Gastrocnemius medialis (tissue), 4 donors: ENCODE data around the gene EIF2B1. TPM values are rescaled to one million over a fixed set of nuclear protein-coding genes. Genes with fewer than 3 reads are reported as not detected.

Experiments used
- ATAC-seq, 2 donors: fragments of 150-250 bp; one replicate each; pipeline ENCODE4 v1.9.1; 2016
- DNase-seq, 2 donors: peaks; one replicate each; pipeline ENCODE4 v3.0.0-alpha.2; 2019
- H3K27ac ChIP-seq, 4 donors: fragments of 200-600 bp; sonication (generic); 1 replicate in 1 of 4; 2 replicates in 3 of 4; pipeline ENCODE4 v1.5.1; 2016 to 2018; ENCODE audit warnings: mild to moderate bottlenecking in 2 of 4, moderate library complexity in 1 of 4
- H3K27me3 ChIP-seq, 3 donors: fragments of 200-600 bp; sonication (generic) in 2 of 3; 1 replicate in 1 of 3; 2 replicates in 2 of 3; pipeline versions ENCODE4 v1.5.1 to v1.6.0; 2016 to 2019; ENCODE audit warnings: mild to moderate bottlenecking in 1 of 3, moderate library complexity in 1 of 3
- H3K36me3 ChIP-seq, 2 donors: fragments of 200-600 bp; sonication (generic) in 1 of 2; one replicate each; pipeline ENCODE4 v1.5.1; 2017 to 2018
- H3K4me1 ChIP-seq, 2 donors: fragments of 200-600 bp; sonication (generic) in 1 of 2; one replicate each; pipeline ENCODE4 v1.5.1; 2016 to 2017; ENCODE audit warnings: mild to moderate bottlenecking in 2 of 2
- H3K4me3 ChIP-seq, 4 donors: fragments of 200-600 bp; sonication (generic) in 3 of 4; 1 replicate in 1 of 4; 2 replicates in 3 of 4; pipeline ENCODE4 v1.5.1; 2016 to 2019; ENCODE audit warnings: mild to moderate bottlenecking in 2 of 4
- H3K9me3 ChIP-seq, 3 donors: fragments of 200-600 bp; sonication (generic) in 2 of 3; 1 replicate in 1 of 3; 2 replicates in 2 of 3; pipeline ENCODE4 v1.5.1; 2016 to 2019
- CTCF ChIP-seq, 5 experiments: fragments of 450-650 bp in 3 of 5; fragments of 200-600 bp in 2 of 5; sonication (generic) in 2 of 5; IDR thresholded peaks in 4 of 5; conservative IDR thresholded peaks in 1 of 5; 1 replicate in 4 of 5; 2 replicates in 1 of 5; pipeline ENCODE4 v1.5.1; 2016 to 2019; ENCODE audit warnings: antibody characterized with exemption in 5 of 5, mild to moderate bottlenecking in 3 of 5, moderate library complexity in 3 of 5
- POLR2A ChIP-seq, 2 donors: fragments of 450-650 bp; IDR thresholded peaks; one replicate each; pipeline ENCODE4 v1.6.1; 2017; ENCODE audit warnings: antibody characterized with exemption in 2 of 2, mild to moderate bottlenecking in 2 of 2, moderate library complexity in 2 of 2
- in situ Hi-C, 4 donors: fragments of 200-750 bp; cut with MboI; loops; one replicate each; pipeline versions ENCODE4 v1.15.0 to v1.8.0; 2017; ENCODE audit warnings: low sequenced_read_pairs in 4 of 4
- intact Hi-C: fragments of 100-400 bp; cut with DNase I; formaldehyde crosslinking; loops from one replicate; pipeline ENCODE4 v1.15.1; 2023; ENCODE audit warnings: low total_unique reads
- total RNA-seq, 4 donors: library from RNA; depleted of rRNA; stranded (reverse); fragments of >200 nt; gene quantifications; one replicate each; pipeline versions ENCODE4 v1.1.0 to v1.2.3, GENCODE V29; 2016

Gene EIF2B1
- total RNA-seq, 4 donors from 2014 or later: 84.5 to 118 (median 112) TPM

GRCh38 chr12:123675436-123675835 is 42.0 kb upstream of the EIF2B1 start:
- H3K36me3 ChIP-seq: peaks cover 0 to 4% of the 10 kb centered on the region in 2 donors
- intact Hi-C loops: no loop called here
- no peaks in the 10 kb centered on the region for H3K9me3 ChIP-seq
- in situ Hi-C loops: no loop called here
- no peak for DNase-seq
- peaks cover 8 to 9% of the 10 kb centered on the region in 2 donors for H3K4me1 ChIP-seq
- TF ChIP-seq POLR2A (IDR thresholded peaks at IDR 0.05) (no peak), CTCF (IDR thresholded peaks at IDR 0.05 in 4 of 5, conservative IDR thresholded peaks at IDR 0.05 in 1 of 5) (no peak)
- no peak for ATAC-seq
- no peak overlapping the region for H3K27ac ChIP-seq
- no peak overlapping the region for H3K4me3 ChIP-seq
- no peaks in the 10 kb centered on the region for H3K27me3 ChIP-seq

DNA sequence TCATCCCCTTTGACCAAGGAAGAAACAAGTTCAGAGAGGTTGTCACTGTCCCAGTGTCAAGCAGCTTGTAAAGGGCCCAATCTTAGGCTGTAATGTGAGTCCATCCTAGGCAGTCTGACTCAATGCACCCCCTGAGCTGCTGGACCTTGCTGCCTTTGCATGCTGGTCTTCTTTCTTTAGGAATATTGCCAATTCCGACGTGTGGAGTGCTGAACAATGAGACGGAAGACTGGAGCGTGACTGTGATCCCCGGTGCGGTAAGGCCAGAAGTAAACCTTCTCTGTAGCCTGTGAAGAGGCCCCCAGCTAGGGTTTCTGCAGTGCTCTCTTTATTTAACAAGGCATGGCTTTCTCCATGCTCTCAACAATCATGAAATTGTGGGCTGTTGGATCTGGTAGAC is 38.4 kb upstream of the EIF2B1 start:
- intact Hi-C loops (loop anchor here (2.0 to 5.0 kb wide), 2 partner anchors 40 to 41 kb away; partner anchors contain the start of genes ATP6V0A2, EIF2B1 and GTF2H3), in situ Hi-C loops (no loop called here)
- no peak for TF ChIP-seq CTCF (IDR thresholded peaks at IDR 0.05 in 4 of 5, conservative IDR thresholded peaks at IDR 0.05 in 1 of 5)
- TF ChIP-seq POLR2A (IDR thresholded peaks at IDR 0.05): no peak
- no peaks in the 10 kb centered on the region for H3K27me3 ChIP-seq
- H3K4me3 ChIP-seq: peak overlapping the region in 3 of 4 donors; percentile 68 to 93 (median 86)
- no peaks in the 10 kb centered on the region for H3K9me3 ChIP-seq
- no peak overlapping the region for H3K27ac ChIP-seq
- no peak for DNase-seq
- no peak for ATAC-seq
- peaks cover 8 to 9% of the 10 kb centered on the region in 2 donors for H3K4me1 ChIP-seq
- H3K36me3 ChIP-seq: no peaks in the 10 kb centered on the region

DNA sequence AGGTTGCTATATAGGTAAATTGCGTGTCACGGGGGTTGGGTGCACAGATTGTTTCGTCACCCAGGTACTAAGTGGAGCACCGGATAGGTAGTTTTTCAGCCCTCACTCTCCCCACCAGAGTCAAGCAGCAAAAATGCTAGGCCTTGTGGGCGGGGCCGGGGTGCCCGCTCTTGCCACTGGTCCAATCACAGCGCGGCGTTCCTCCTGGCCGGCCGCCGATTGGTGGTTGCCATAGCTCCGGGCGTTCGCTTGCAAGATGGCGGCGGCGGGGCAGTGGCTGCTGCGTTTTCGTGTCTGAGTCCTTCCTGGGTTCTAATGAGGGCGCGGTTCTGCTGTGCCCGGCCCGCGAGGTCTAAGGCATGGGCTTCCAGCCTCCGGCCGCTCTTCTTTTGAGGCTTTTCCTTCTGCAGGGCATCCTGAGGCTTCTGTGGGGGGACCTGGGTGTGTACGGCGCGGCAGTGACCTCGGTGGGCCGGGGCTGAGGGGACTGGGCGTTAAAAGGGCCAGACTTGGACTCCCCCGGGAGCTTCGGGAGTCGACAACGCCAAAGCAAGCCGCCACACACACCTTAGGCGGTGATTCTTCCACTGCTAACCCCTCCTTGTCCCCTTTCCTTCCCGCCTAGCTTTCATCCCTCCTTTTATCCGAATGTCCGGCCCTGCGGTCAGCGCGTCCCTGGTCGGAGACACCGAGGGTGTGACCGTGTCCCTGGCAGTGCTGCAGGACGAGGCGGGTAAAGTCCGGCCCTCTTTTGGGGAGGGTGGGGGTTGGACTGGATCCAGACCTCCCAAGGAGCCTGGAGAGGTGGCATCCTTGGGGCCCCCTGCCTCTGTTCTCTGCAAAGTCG is 37.6 kb upstream of the EIF2B1 start, which contains the start of gene TCTN2:
Gene TCTN2 (plus strand): TSS at position 232 of the 847 bp plus-strand sequence. CDS start 128 bp downstream, at position 360.
- peak within 1 kb of the TSS in 1 of 4 donors; percentile 20 for H3K27ac ChIP-seq
- H3K36me3 ChIP-seq: no peaks in the 10 kb centered on the region
- DNase-seq (peak; percentile 89 to 92), ATAC-seq (peak; percentile 95 to 98)
- H3K27me3 ChIP-seq: no peaks in the 10 kb centered on the region
- peaks cover 8 to 9% of the 10 kb centered on the region in 2 donors for H3K4me1 ChIP-seq
- no peaks in the 10 kb centered on the region for H3K9me3 ChIP-seq
- no peak for TF ChIP-seq CTCF (IDR thresholded peaks at IDR 0.05 in 4 of 5, conservative IDR thresholded peaks at IDR 0.05 in 1 of 5)
- TF ChIP-seq POLR2A (IDR thresholded peaks at IDR 0.05): no peak
- in situ Hi-C loops (no loop called here), intact Hi-C loops (loop anchor here (2.0 to 5.0 kb wide), 2 partner anchors 39 to 42 kb away; partner anchors contain the start of genes ATP6V0A2, EIF2B1 and GTF2H3)
- peak within 1 kb of the TSS; percentile 68 to 93 (median 86) for H3K4me3 ChIP-seq

- H3K4me1 ChIP-seq: peaks cover 8 to 9% of the 10 kb centered on the region in 2 donors
- H3K36me3 ChIP-seq: peaks cover 0 to 6% of the 10 kb centered on the region in 2 donors
- no peak for DNase-seq
- H3K27me3 ChIP-seq: no peaks in the 10 kb centered on the region
- H3K27ac ChIP-seq: no peak overlapping the region
- no peaks in the 10 kb centered on the region for H3K9me3 ChIP-seq
- intact Hi-C loops (no loop called here), in situ Hi-C loops (no loop called here)
- no peak for ATAC-seq
- TF ChIP-seq POLR2A (IDR thresholded peaks at IDR 0.05) (no peak), CTCF (IDR thresholded peaks at IDR 0.05 in 4 of 5, conservative IDR thresholded peaks at IDR 0.05 in 1 of 5) (no peak)
- no peak overlapping the region for H3K4me3 ChIP-seq
Observed at GRCh38 chr12:123667771-123668170, 34.3 kb upstream of the EIF2B1 start.
